ENCODE results near the gene MRPS34. TPM values are rescaled to one million over a fixed set of nuclear protein-coding genes. Genes with fewer than 3 reads are reported as not detected.
A peak's percentile ranks its signal among the peaks of the same experiment; 100 is the strongest.

Gene MRPS34
- total RNA-seq, 1 donor from 2014 or later: 70.9 TPM

- no peaks in the 10 kb centered on the region for H3K9me3 Mint-ChIP-seq (ENCODE audit: unreplicated experiment)
- H3K27me3 Mint-ChIP-seq (ENCODE audit: unreplicated experiment): no peaks in the 10 kb centered on the region
- no peak overlapping the region for H3K27ac Mint-ChIP-seq (ENCODE audit: unreplicated experiment)
- H3K4me1 Mint-ChIP-seq (ENCODE audit: unreplicated experiment): peaks cover 24% of the 10 kb centered on the region
- peaks cover 5% of the 10 kb centered on the region for H3K36me3 Mint-ChIP-seq (ENCODE audit: unreplicated experiment)
- TF ChIP-seq CTCF (IDR thresholded peaks at IDR 0.05): no peak
- no peak for DNase-seq (ENCODE audit: extremely low spot score, unreplicated experiment)
- H3K4me3 Mint-ChIP-seq (ENCODE audit: unreplicated experiment): no peak overlapping the region
Observed at GRCh38 chr16:1785846-1786170, 12.9 kb upstream of the MRPS34 start.

- Mint-ChIP-seq H3K4me1 (ENCODE audit: unreplicated experiment) (peaks cover 24% of the 10 kb centered on the region), H3K36me3 (ENCODE audit: unreplicated experiment) (peaks cover 5% of the 10 kb centered on the region), H3K9me3 (ENCODE audit: unreplicated experiment) (no peaks in the 10 kb centered on the region), H3K27me3 (ENCODE audit: unreplicated experiment) (no peaks in the 10 kb centered on the region), H3K4me3 (ENCODE audit: unreplicated experiment) (peak overlapping the region; percentile 62), H3K27ac (ENCODE audit: unreplicated experiment) (no peak overlapping the region)
- no peak for TF ChIP-seq CTCF (IDR thresholded peaks at IDR 0.05)
- no peak for DNase-seq (ENCODE audit: extremely low spot score, unreplicated experiment)
Observed at GRCh38 chr16:1784977-1785845, 12.3 kb upstream of the MRPS34 start.

- H3K4me1 Mint-ChIP-seq (ENCODE audit: unreplicated experiment): peaks cover 26% of the 10 kb centered on the region
Observed at GRCh38 chr16:1782408-1783264, 9.7 kb upstream of the MRPS34 start, which contains the start of the genes NUBP2 and SPSB3. Gene NUBP2 (plus strand): TSS chr16:1782960. CDS start chr16:1783021, 61 bp downstream. Gene SPSB3 (minus strand): TSS chr16:1782571. CDS start chr16:1781483, 1,088 bp downstream.

GRCh38 chr16:1781758-1782407, 8.9 kb upstream of the MRPS34 start:
- no peaks in the 10 kb centered on the region for H3K36me3 Mint-ChIP-seq (ENCODE audit: unreplicated experiment)
- TF ChIP-seq CTCF (IDR thresholded peaks at IDR 0.05): peak; percentile 20
- DNase-seq (ENCODE audit: extremely low spot score, unreplicated experiment): no peak
- peak overlapping the region; percentile 57 for H3K27ac Mint-ChIP-seq (ENCODE audit: unreplicated experiment)
- peaks cover 26% of the 10 kb centered on the region for H3K4me1 Mint-ChIP-seq (ENCODE audit: unreplicated experiment)
- no peaks in the 10 kb centered on the region for H3K27me3 Mint-ChIP-seq (ENCODE audit: unreplicated experiment)
- H3K9me3 Mint-ChIP-seq (ENCODE audit: unreplicated experiment): no peaks in the 10 kb centered on the region
- peak overlapping the region; percentile 87 for H3K4me3 Mint-ChIP-seq (ENCODE audit: unreplicated experiment)

More at GRCh38 chr16:1782408-1783264, 9.7 kb upstream of the MRPS34 start, which contains the start of the genes NUBP2 and SPSB3:
- peak within 1 kb of the TSS; percentile 87 for H3K4me3 Mint-ChIP-seq (ENCODE audit: unreplicated experiment)
- no peaks in the 10 kb centered on the region for H3K27me3 Mint-ChIP-seq (ENCODE audit: unreplicated experiment)
- DNase-seq (ENCODE audit: extremely low spot score, unreplicated experiment): peak; percentile 100
- peaks cover 1% of the 10 kb centered on the region for H3K36me3 Mint-ChIP-seq (ENCODE audit: unreplicated experiment)
- TF ChIP-seq CTCF (IDR thresholded peaks at IDR 0.05): no peak
- H3K27ac Mint-ChIP-seq (ENCODE audit: unreplicated experiment): peak within 1 kb of the TSS; percentile 61
- no peaks in the 10 kb centered on the region for H3K9me3 Mint-ChIP-seq (ENCODE audit: unreplicated experiment)
